Dendritic cell treated with granulocyte-macrophage colony-stimulating factor and Interleukin-4, amounts not matched to agents 40 ng/mL and 50 ng/mL, for 4 days (primary cell): Measurements from ENCODE around the gene PRSS3.
"Not testable (repeated sequence)": the region's sequence is repeated elsewhere in the genome, so short reads cannot be mapped to it uniquely, and the experiment has no call there.

ENCODE experiments used
- H3K27ac Mint-ChIP-seq: one replicate; pipeline ENCODE4 v1.8.0; 2022; ENCODE audit warnings: mild to moderate bottlenecking, mixed read lengths
- H3K27me3 Mint-ChIP-seq: one replicate; pipeline ENCODE4 v1.8.0; 2022; ENCODE audit warnings: mild to moderate bottlenecking, mixed read lengths
- H3K36me3 Mint-ChIP-seq: one replicate; pipeline ENCODE4 v1.8.0; 2022; ENCODE audit warnings: low read depth, mixed read lengths
- H3K4me1 Mint-ChIP-seq: one replicate; pipeline ENCODE4 v1.8.0; 2022; ENCODE audit warnings: low read depth, mixed read lengths
- H3K4me3 Mint-ChIP-seq: one replicate; pipeline ENCODE4 v1.8.0; 2022; ENCODE audit warnings: mild to moderate bottlenecking, moderate library complexity, mixed read lengths
- H3K9me3 Mint-ChIP-seq: one replicate; pipeline ENCODE4 v1.8.0; 2022; ENCODE audit warnings: mixed read lengths
- intact Hi-C: fragments of 100-400 bp; cut with micrococcal nuclease; formaldehyde crosslinking; loops from one replicate; pipeline ENCODE4 v1.15.0; 2022

PRSS3 gene

DNA sequence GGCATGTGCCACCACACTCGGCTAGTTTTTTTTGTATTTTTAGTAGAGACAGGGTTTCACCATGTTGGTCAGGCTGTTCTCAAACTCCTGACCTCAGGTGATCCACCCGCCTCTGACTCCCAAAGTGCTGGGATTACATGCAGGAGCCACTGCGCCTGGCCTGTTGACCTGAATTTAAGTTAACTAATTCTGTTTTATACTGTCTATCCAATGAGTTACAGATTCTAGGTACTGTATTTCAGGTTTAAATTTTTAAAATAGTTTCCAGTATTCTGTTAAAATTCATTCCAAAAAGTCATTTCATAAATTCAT lies 52.5 kb downstream of the PRSS3 start:
- H3K9me3 Mint-ChIP-seq, H3K27ac Mint-ChIP-seq, intact Hi-C loops, H3K36me3 Mint-ChIP-seq, H3K27me3 Mint-ChIP-seq, H3K4me3 Mint-ChIP-seq: not testable (repeated sequence)
- peaks cover 39% of the 10 kb centered on the region for H3K4me1 Mint-ChIP-seq
